Activated CD4-positive, alpha-beta T cell treated with anti-CD3 and anti-CD28 coated beads for 4 hours (primary cell): ENCODE measurements around the gene LRIT2.
"Not testable (repeated sequence)": the region's sequence is repeated elsewhere in the genome, so short reads cannot be mapped to it uniquely, and the experiment has no call there.

Source experiments
- DNase-seq, 2 donors: peaks; one replicate each; pipeline ENCODE4 v3.0.0-alpha.2; 2020

The LRIT2 gene

GRCh38 chr10:84180386-84180785 lies 45.0 kb downstream of the LRIT2 start:
- not testable (repeated sequence) for DNase-seq

GRCh38 chr10:84179059-84179710 lies 46.2 kb downstream of the LRIT2 start:
- DNase-seq = no peak

- DNase-seq = no peak
Observed at GRCh38 chr10:84178160-84178609, 47.2 kb downstream of the LRIT2 start.

GRCh38 chr10:84177541-84178141 lies 47.7 kb downstream of the LRIT2 start:
- DNase-seq = no peak

- no peak for DNase-seq
Observed at GRCh38 chr10:84176836-84177474, 48.4 kb downstream of the LRIT2 start.

GRCh38 chr10:84176351-84176750 lies 49.0 kb downstream of the LRIT2 start:
- DNase-seq = no peak

GRCh38 chr10:84175436-84175835 lies 49.9 kb downstream of the LRIT2 start:
- no peak for DNase-seq

GRCh38 chr10:84173501-84173929 lies 51.8 kb downstream of the LRIT2 start, which contains the start of gene GPR15LG:
GPR15LG (plus strand) TSS chr10:84173801; CDS start chr10:84173852, 51 bp downstream.
- DNase-seq = no peak

GRCh38 chr10:84172467-84173356 lies 52.6 kb downstream of the LRIT2 start:
- DNase-seq = no peak

- DNase-seq = not testable (repeated sequence)
Observed at GRCh38 chr10:84171700-84172466, 53.5 kb downstream of the LRIT2 start.

GRCh38 chr10:84171237-84171636 lies 54.1 kb downstream of the LRIT2 start:
- DNase-seq = not testable (repeated sequence)
